CD14-positive monocyte (primary cell): ENCODE results near the gene MACC1. TPM values are rescaled to one million over a fixed set of nuclear protein-coding genes. Genes with fewer than 3 reads are reported as not detected.
"Not testable (repeated sequence)": the region's sequence is repeated elsewhere in the genome, so short reads cannot be mapped to it uniquely, and the experiment has no call there.

Experiments used
- DNase-seq, 3 donors: peaks; one replicate each; pipeline ENCODE4 v3.0.0-alpha.2; 2011 to 2022
- H2AFZ ChIP-seq: 2 replicates; pipeline ENCODE4 v1.6.0; 2012; ENCODE audit warnings: mild to moderate bottlenecking, low read depth, low read length, inconsistent platforms; ENCODE audit not compliant: insufficient read depth, poor library complexity, severe bottlenecking
- H3K27ac ChIP-seq, 2 donors: 1 replicate in 1 of 2; 2 replicates in 1 of 2; pipeline ENCODE4 v1.5.1; 2012 to 2013; ENCODE audit warnings: low read length in 2 of 2, control low read depth in 1 of 2, inconsistent platforms in 1 of 2, low read depth in 1 of 2, mild to moderate bottlenecking in 1 of 2
- H3K27me3 ChIP-seq, 2 donors: one replicate each; pipeline versions ENCODE4 v1.6.0 to v1.6.1; 2011 to 2013; ENCODE audit warnings: low read length in 2 of 2; ENCODE audit not compliant: control insufficient read depth in 2 of 2, insufficient read depth in 2 of 2
- H3K36me3 ChIP-seq, 2 donors: replicated peaks in 1 of 2; 1 replicate in 1 of 2; 2 replicates in 1 of 2; pipeline versions ENCODE4 v1.5.1 to v1.6.1; 2012 to 2013; ENCODE audit warnings: low read length in 2 of 2, control low read depth in 1 of 2, inconsistent platforms in 1 of 2, mild to moderate bottlenecking in 1 of 2; ENCODE audit not compliant: insufficient read depth in 2 of 2, control insufficient read depth in 1 of 2
- H3K4me1 ChIP-seq, 2 donors: 1 replicate in 1 of 2; 2 replicates in 1 of 2; pipeline versions ENCODE4 v1.5.1 to v1.6.1; 2012 to 2013; ENCODE audit warnings: low read length in 2 of 2, control low read depth in 1 of 2, inconsistent platforms in 1 of 2, mild to moderate bottlenecking in 1 of 2, moderate library complexity in 1 of 2; ENCODE audit not compliant: insufficient read depth in 2 of 2, control insufficient read depth in 1 of 2
- H3K4me2 ChIP-seq: replicated peaks from 2 replicates; pipeline ENCODE3; 2012; ENCODE audit warnings: low read length, moderate library complexity, mild to moderate bottlenecking; ENCODE audit not compliant: poor library complexity, severe bottlenecking; ENCODE audit errors: extremely low read depth
- H3K4me3 ChIP-seq, 3 experiments: fragments of 200-600 bp in 1 of 3; sonication (generic) in 1 of 3; replicated peaks in 1 of 3; 1 replicate in 2 of 3; 2 replicates in 1 of 3; pipeline ENCODE4 v1.5.1; 2011 to 2013; ENCODE audit warnings: low read length in 3 of 3, mild to moderate bottlenecking in 3 of 3, control low read depth in 2 of 3, low read depth in 2 of 3, inconsistent platforms in 1 of 3, moderate library complexity in 1 of 3
- H3K79me2 ChIP-seq: 2 replicates; pipeline ENCODE4 v1.6.0; 2012; ENCODE audit warnings: mild to moderate bottlenecking, control low read depth, inconsistent platforms, low read length, moderate library complexity; ENCODE audit not compliant: insufficient read depth
- H3K9ac ChIP-seq: 2 replicates; pipeline ENCODE4 v1.6.0; 2017; ENCODE audit warnings: low read length, mild to moderate bottlenecking; ENCODE audit not compliant: insufficient read depth, poor library complexity, severe bottlenecking
- H3K9me3 ChIP-seq, 2 donors: replicated peaks in 1 of 2; 1 replicate in 1 of 2; 2 replicates in 1 of 2; pipeline versions ENCODE4 v1.5.1 to v1.6.1; 2012 to 2013; ENCODE audit warnings: low read length in 2 of 2, control low read depth in 1 of 2; ENCODE audit not compliant: control insufficient read depth in 1 of 2, insufficient read depth in 1 of 2
- H4K20me1 ChIP-seq: 2 replicates; pipeline ENCODE4 v1.6.0; 2012; ENCODE audit warnings: mild to moderate bottlenecking, low read length, control low read depth, moderate library complexity; ENCODE audit not compliant: insufficient read depth
- H3K27ac Mint-ChIP-seq, 7 donors: one replicate each; pipeline ENCODE4 v1.8.0; 2020; ENCODE audit warnings: mild to moderate bottlenecking in 7 of 7, mixed read lengths in 7 of 7, moderate library complexity in 6 of 7, inconsistent platforms in 2 of 7
- H3K27me3 Mint-ChIP-seq, 3 donors: one replicate each; pipeline ENCODE4 v1.8.0; 2021 to 2022; ENCODE audit warnings: low read depth in 3 of 3, mild to moderate bottlenecking in 3 of 3, mixed read lengths in 3 of 3, moderate library complexity in 3 of 3, inconsistent platforms in 1 of 3
- H3K36me3 Mint-ChIP-seq, 2 donors: one replicate each; pipeline ENCODE4 v1.8.0; 2020; ENCODE audit warnings: mixed read lengths in 2 of 2, inconsistent platforms in 1 of 2, mild to moderate bottlenecking in 1 of 2
- H3K4me1 Mint-ChIP-seq: one replicate; pipeline ENCODE4 v1.8.0; 2020; ENCODE audit warnings: mild to moderate bottlenecking, mixed read lengths
- H3K4me3 Mint-ChIP-seq, 2 donors: one replicate each; pipeline ENCODE4 v1.8.0; 2020; ENCODE audit warnings: mild to moderate bottlenecking in 2 of 2, mixed read lengths in 2 of 2, moderate library complexity in 1 of 2
- H3K9me3 Mint-ChIP-seq, 7 donors: one replicate each; pipeline ENCODE4 v1.8.0; 2020 to 2022; ENCODE audit warnings: mixed read lengths in 7 of 7, mild to moderate bottlenecking in 6 of 7, moderate library complexity in 6 of 7, inconsistent platforms in 2 of 7
- WGBS: methylation state at CpG from one replicate; pipeline ENCODE4 v1.1.5; 2013; ENCODE audit warnings: missing lambda C conversion rate; ENCODE audit not compliant: insufficient coverage; 5-methylcytosine and 5-hydroxymethylcytosine counted together
- intact Hi-C, 2 donors: fragments of 100-400 bp; cut with micrococcal nuclease; formaldehyde crosslinking; loops; one replicate each; pipeline versions ENCODE4 v1.15.0 to v1.15.1; 2023
- polyA plus RNA-seq, 3 donors: library from polyadenylated mRNA; depleted of rRNA in 1 of 3; unstranded in 2 of 3; stranded (reverse) in 1 of 3; fragments of 300-500 nt in 2 of 3; fragments of >200 nt in 1 of 3; fragmentation: Illumina TruSeq in 2 of 3; gene quantifications; 1 replicate in 2 of 3; 2 replicates in 1 of 3; pipeline ENCODE4 v1.2.3, GENCODE V29; 2012 to 2021
- TF ChIP-seq, protein P1 (sequence below): fragments of 200-600 bp; IDR thresholded peaks from one replicate; pipeline ENCODE4 v1.8.0; 2022; ENCODE audit warnings: antibody characterized with exemption, mild to moderate bottlenecking

MACC1 gene
- polyA plus RNA-seq, 3 donors, result not detected

DNA sequence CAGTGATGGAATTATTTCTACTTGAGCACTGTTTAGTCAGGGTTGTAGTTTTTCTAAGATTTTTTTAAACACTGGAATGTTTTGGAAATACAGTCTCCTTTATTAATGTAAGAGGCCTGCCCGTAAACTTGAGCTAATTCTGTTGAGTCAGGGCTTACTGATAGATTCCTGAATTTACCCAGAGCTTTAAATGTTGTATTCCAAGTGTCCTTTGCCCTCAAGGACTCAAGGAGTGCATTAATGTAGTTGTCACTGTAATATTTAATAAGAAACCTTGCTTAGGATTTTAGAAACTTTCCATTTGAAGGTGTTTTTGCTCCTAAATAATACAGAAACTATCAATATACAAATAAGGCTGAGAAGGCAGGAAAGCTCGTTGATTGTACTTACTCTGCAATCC lies 89.2 kb downstream of the MACC1 start:
- H3K9ac ChIP-seq, result no peak overlapping the region
- Mint-ChIP-seq H3K27me3 (peaks cover 0 to 3% (median 0%) of the 10 kb centered on the region in 3 donors), H3K4me1 (no peaks in the 10 kb centered on the region), H3K27ac (no peak overlapping the region), H3K9me3 (peaks cover 0 to 2% (median 0%) of the 10 kb centered on the region in 7 donors), H3K4me3 (no peak overlapping the region), H3K36me3 (no peaks in the 10 kb centered on the region)
- no peak overlapping the region for H3K27ac ChIP-seq
- H3K79me2 ChIP-seq, result no peaks in the 10 kb centered on the region
- H3K4me2 ChIP-seq, result no peak overlapping the region
- H3K4me3 ChIP-seq, result no peak overlapping the region
- H3K36me3 ChIP-seq, result no peaks in the 10 kb centered on the region
- no peaks in the 10 kb centered on the region for H3K4me1 ChIP-seq
- no peaks in the 10 kb centered on the region for H3K27me3 ChIP-seq
- no peak overlapping the region for H2AFZ ChIP-seq
- no peaks in the 10 kb centered on the region for H3K9me3 ChIP-seq
- no peak for DNase-seq
- no peaks in the 10 kb centered on the region for H4K20me1 ChIP-seq
- WGBS, result 100% methylated on average over 1 of the region's 2 CpGs
- TF ChIP-seq, protein P1, sequence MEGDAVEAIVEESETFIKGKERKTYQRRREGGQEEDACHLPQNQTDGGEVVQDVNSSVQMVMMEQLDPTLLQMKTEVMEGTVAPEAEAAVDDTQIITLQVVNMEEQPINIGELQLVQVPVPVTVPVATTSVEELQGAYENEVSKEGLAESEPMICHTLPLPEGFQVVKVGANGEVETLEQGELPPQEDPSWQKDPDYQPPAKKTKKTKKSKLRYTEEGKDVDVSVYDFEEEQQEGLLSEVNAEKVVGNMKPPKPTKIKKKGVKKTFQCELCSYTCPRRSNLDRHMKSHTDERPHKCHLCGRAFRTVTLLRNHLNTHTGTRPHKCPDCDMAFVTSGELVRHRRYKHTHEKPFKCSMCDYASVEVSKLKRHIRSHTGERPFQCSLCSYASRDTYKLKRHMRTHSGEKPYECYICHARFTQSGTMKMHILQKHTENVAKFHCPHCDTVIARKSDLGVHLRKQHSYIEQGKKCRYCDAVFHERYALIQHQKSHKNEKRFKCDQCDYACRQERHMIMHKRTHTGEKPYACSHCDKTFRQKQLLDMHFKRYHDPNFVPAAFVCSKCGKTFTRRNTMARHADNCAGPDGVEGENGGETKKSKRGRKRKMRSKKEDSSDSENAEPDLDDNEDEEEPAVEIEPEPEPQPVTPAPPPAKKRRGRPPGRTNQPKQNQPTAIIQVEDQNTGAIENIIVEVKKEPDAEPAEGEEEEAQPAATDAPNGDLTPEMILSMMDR, result no peak
- intact Hi-C loops, result no loop called here

DNA sequence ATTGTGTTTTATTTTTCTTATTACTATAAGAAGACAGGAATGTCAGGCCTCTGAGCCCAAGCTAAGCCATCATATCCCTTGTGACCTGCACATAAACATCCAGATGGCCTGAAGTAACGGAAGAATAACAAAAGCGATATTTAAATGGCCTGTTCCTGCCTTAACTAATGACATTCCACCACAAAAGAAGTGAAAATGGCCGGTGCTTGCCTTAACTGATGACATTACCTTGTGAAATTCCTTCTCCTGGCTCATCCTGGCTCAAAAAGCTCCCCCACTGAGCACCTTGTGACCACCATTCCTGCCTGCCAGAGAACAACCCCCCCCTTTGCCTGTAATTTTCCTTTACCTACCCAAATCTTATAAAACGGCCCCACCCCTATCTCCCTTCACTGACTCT lies 91.1 kb downstream of the MACC1 start:
- H3K4me3 ChIP-seq, H2AFZ ChIP-seq, H3K4me1 Mint-ChIP-seq, H3K9me3 ChIP-seq, H3K9ac ChIP-seq, H3K4me1 ChIP-seq, H3K9me3 Mint-ChIP-seq, H3K27me3 Mint-ChIP-seq, H3K36me3 Mint-ChIP-seq, H3K27me3 ChIP-seq, H4K20me1 ChIP-seq, H3K4me2 ChIP-seq, H3K27ac Mint-ChIP-seq, H3K79me2 ChIP-seq, H3K4me3 Mint-ChIP-seq, DNase-seq, H3K36me3 ChIP-seq, intact Hi-C loops, H3K27ac ChIP-seq: not testable (repeated sequence)
- 100% methylated on average over 3 of the region's 4 CpGs for WGBS

- H2AFZ ChIP-seq, H3K9me3 ChIP-seq, H4K20me1 ChIP-seq, H3K4me1 Mint-ChIP-seq, H3K27ac Mint-ChIP-seq, intact Hi-C loops, H3K27me3 ChIP-seq, H3K27me3 Mint-ChIP-seq, DNase-seq, H3K4me3 ChIP-seq, H3K79me2 ChIP-seq, H3K4me1 ChIP-seq, H3K4me2 ChIP-seq, H3K9ac ChIP-seq, H3K9me3 Mint-ChIP-seq, H3K4me3 Mint-ChIP-seq, H3K27ac ChIP-seq, H3K36me3 ChIP-seq, H3K36me3 Mint-ChIP-seq: not testable (repeated sequence)
- 99% methylated on average over 5 of the region's 6 CpGs for WGBS
Observed at GRCh38 chr7:20124087-20124486, 93.1 kb downstream of the MACC1 start.

- H3K27me3 ChIP-seq, H3K4me3 ChIP-seq, H3K4me1 Mint-ChIP-seq, H3K4me1 ChIP-seq, intact Hi-C loops, H3K36me3 Mint-ChIP-seq, DNase-seq, H3K27me3 Mint-ChIP-seq, H3K4me2 ChIP-seq, H2AFZ ChIP-seq, H3K36me3 ChIP-seq, H3K9me3 Mint-ChIP-seq, H3K79me2 ChIP-seq, H3K27ac ChIP-seq, H4K20me1 ChIP-seq, H3K9me3 ChIP-seq, H3K27ac Mint-ChIP-seq, H3K9ac ChIP-seq, H3K4me3 Mint-ChIP-seq: not testable (repeated sequence)
- WGBS, result 95% methylated on average over 8 of the region's 16 CpGs
Observed at GRCh38 chr7:20122653-20123316, 94.4 kb downstream of the MACC1 start.
